Psoas muscle (tissue), 8 donors: ENCODE measurements around the gene CLPTM1. TPM values are rescaled to one million over a fixed set of nuclear protein-coding genes. Genes with fewer than 3 reads are reported as not detected.
A peak's percentile ranks its signal among the peaks of the same experiment; 100 is the strongest.

Experiments used
- ATAC-seq, 4 donors: fragments of 200-7000 bp; cut with Tn5 transposase; one replicate each; pipeline ENCODE4 v1.9.1; 2020; ENCODE audit warnings: moderate library complexity in 3 of 4, mild to moderate bottlenecking in 2 of 4
- DNase-seq, 2 donors: peaks; one replicate each; pipeline ENCODE4 v3.0.0-alpha.2; 2020
- H3K27ac ChIP-seq: fragments of 200-600 bp; one replicate; pipeline ENCODE4 v1.8.0; 2022
- H3K27me3 ChIP-seq, 3 donors: fragments of 200-600 bp in 1 of 3; one replicate each; pipeline versions ENCODE4 v1.6.1 to v1.8.0; 2013 to 2022; ENCODE audit warnings: low read length in 2 of 3, mild to moderate bottlenecking in 2 of 3, moderate library complexity in 1 of 3; ENCODE audit not compliant: insufficient read depth in 3 of 3
- H3K36me3 ChIP-seq, 2 donors: fragments of 200-600 bp in 1 of 2; one replicate each; pipeline versions ENCODE4 v1.6.1 to v1.8.0; 2013 to 2022; ENCODE audit warnings: low read depth in 1 of 2, mild to moderate bottlenecking in 1 of 2, moderate library complexity in 1 of 2; ENCODE audit not compliant: insufficient read depth in 1 of 2
- H3K4me1 ChIP-seq: fragments of 200-600 bp; one replicate; pipeline ENCODE4 v1.8.0; 2022
- H3K4me3 ChIP-seq: fragments of 200-600 bp; one replicate; pipeline ENCODE4 v1.8.0; 2022; ENCODE audit warnings: mild to moderate bottlenecking
- H3K9me3 ChIP-seq: fragments of 200-600 bp; one replicate; pipeline ENCODE4 v1.8.0; 2022
- CTCF ChIP-seq: fragments of 200-600 bp; IDR thresholded peaks from one replicate; pipeline ENCODE4 v1.8.0; 2022; ENCODE audit warnings: antibody characterized with exemption
- WGBS, 3 donors: extraction: QIAGEN DNeasy Blood & Tissue Kit; methylation state at CpG; one replicate each; pipeline versions ENCODE4 v1.1.6 to v1.1.7; 2013; 5-methylcytosine and 5-hydroxymethylcytosine counted together
- intact Hi-C, 2 donors: fragments of 100-400 bp; cut with DNase I; formaldehyde crosslinking; loops; one replicate each; pipeline versions ENCODE4 v1.11.0 to v1.14.2; 2022
- polyA plus RNA-seq, 3 donors: library from polyadenylated mRNA; stranded (reverse); fragments of 200-250 nt; gene quantifications; one replicate each; pipeline ENCODE4 v1.2.3, GENCODE V29; 2013
- total RNA-seq, 4 donors: library from RNA; stranded (reverse); fragmentation: NEBNext Ultra II Directional in 2 of 4; extraction: Animal tissue kit (Norgen Biotek cat#: 25700) in 2 of 4; gene quantifications; one replicate each; pipeline versions ENCODE4 v1.2.1 to v1.2.4, GENCODE V29; 2021 to 2023
- donor health status: healthy with polysubstance abuse.
- donor health status: DM: no; HTN: no; CAD: no; lungs with moderate emphysema.
- donor health status: Bipolar disorder and iron deficiency.
- donor health status: healthy.
- donor health status: DM: yes; HTN: yes; CAD: no.
- donor health status: DM: no; HTN: no; CAD: no.
- donor health status: DM: no; HTN: no; CAD: no.
- donor health status: DM: yes; HTN: yes; CAD: no.

CLPTM1 gene
- total and polyA plus RNA-seq, 7 donors, result 77.7 to 129 (median 90.1) TPM

- no peak for TF ChIP-seq CTCF
- Histone ChIP-seq H3K27ac (no peak overlapping the region), H3K27me3 (no peaks in the 10 kb centered on the region), H3K4me3 (no peak overlapping the region), H3K36me3 (peaks cover 8 to 65% of the 10 kb centered on the region in 2 donors), H3K9me3 (no peaks in the 10 kb centered on the region), H3K4me1 (no peaks in the 10 kb centered on the region)
- intact Hi-C loops, result no loop called here
- no peak for ATAC-seq
- 92 to 94% (median 92%) methylated on average over 11 to 12 of the region's 12 CpGs for WGBS, 3 donors
- DNase-seq, result no peak
These were observed 35.8 kb downstream of the CLPTM1 start for GRCh38 chr19:44990966-44991365.

DNA sequence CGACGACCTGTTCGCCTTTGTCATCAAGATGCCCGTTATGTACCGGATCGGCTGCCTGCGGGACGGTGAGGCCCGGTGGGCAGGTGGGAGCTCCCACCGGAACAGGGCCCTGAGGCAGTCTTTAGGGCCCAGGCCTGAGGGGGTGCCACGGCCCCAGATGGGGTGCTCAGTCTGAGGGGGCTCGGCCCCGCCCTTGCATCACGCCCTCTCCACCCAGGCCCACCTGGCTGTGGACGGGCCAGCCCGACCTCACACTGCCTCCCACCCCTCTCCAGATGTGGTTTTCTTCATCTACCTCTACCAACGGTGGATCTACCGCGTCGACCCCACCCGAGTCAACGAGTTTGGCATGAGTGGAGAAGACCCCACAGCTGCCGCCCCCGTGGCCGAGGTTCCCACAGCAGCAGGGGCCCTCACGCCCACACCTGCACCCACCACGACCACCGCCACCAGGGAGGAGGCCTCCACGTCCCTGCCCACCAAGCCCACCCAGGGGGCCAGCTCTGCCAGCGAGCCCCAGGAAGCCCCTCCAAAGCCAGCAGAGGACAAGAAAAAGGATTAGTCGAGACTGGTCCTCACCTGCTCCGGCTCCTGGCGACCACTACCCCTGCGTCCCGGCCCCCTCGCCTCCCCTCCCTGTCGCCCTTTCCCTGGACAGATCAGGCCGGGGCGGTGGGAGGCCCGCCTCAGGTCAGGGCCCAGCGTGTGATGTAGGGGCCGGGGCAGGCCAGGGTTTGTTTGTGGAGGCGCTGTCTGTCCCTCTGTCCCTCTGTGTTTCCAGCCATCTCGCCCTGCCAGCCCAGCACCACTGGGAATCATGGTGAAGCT, 37.4 kb downstream of the CLPTM1 start:
- intact Hi-C loops, result no loop called here

DNA sequence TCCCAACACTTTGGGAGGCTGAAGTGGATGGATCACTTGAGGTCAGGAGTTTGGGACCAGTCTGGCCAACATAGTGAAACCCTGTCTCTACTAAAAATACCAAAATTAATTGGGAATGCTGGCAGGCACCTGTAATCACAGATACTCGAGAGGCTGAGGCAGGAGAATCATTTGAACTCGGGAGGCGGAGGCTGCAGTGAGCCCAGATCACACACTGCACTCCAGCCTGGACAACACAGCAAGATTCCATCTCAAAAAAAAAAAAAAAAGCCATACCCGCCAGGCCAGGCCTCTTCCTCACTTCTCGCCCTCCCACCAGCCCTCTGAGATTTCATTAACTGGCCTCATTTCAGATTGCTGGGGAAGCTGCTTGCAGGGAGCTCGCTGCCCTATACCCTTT, 38.3 kb downstream of the CLPTM1 start:
- Histone ChIP-seq H3K27ac (no peak overlapping the region), H3K4me1 (no peaks in the 10 kb centered on the region), H3K9me3 (no peaks in the 10 kb centered on the region), H3K4me3 (no peak overlapping the region), H3K27me3 (no peaks in the 10 kb centered on the region), H3K36me3 (peaks cover 6 to 40% of the 10 kb centered on the region in 2 donors)
- no peak for TF ChIP-seq CTCF
- ATAC-seq, result no peak
- intact Hi-C loops, result no loop called here
- 55 to 80% (median 59%) methylated on average over 6 of the region's 6 CpGs for WGBS, 3 donors
- no peak for DNase-seq

More for the DNA sequence above, 37.4 kb downstream of the CLPTM1 start:
- Histone ChIP-seq H3K36me3 (peaks cover 6 to 50% of the 10 kb centered on the region in 2 donors), H3K27me3 (no peaks in the 10 kb centered on the region), H3K4me3 (no peak overlapping the region), H3K9me3 (no peaks in the 10 kb centered on the region), H3K27ac (no peak overlapping the region), H3K4me1 (no peaks in the 10 kb centered on the region)
- no peak for TF ChIP-seq CTCF
- DNase-seq (no peak), ATAC-seq (no peak)
- 84 to 89% (median 89%) methylated on average over 36 to 44 of the region's 44 CpGs for WGBS, 3 donors

DNA sequence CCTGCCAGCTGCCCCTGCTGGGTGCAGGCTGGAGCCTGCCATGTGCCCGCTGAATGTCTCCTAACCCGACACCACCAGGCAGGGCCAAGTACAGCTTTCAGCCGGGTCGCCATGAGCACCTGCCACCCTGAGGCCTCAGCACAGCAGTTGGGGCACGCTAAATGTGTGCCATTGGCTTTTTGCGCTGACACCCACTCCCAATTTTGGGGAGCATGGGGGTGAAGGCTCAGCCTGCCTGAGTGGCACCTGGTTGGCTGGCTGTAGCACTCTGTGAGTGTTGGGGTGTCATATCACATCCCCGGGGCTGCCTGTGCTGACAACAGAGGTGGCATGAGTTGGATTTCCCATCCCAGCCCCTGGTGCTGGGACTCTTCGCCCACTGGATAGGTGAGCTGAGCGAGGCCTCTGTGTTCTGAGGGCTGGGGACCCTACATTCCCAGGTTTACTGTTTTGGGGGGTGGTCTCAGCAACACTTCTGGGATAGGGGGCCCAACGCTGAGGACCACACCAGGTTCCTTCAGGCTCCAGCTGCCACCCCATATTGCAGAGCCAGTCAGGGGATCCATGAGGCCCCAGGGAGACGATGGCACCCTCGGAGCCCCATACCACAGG, 38.9 kb downstream of the CLPTM1 start:
- peak in 2 of 4 donors; percentile 19 to 44 for ATAC-seq
- 61 to 72% (median 61%) methylated on average over 12 of the region's 12 CpGs for WGBS, 3 donors
- Histone ChIP-seq H3K27ac (no peak overlapping the region), H3K4me1 (no peaks in the 10 kb centered on the region), H3K27me3 (no peaks in the 10 kb centered on the region), H3K36me3 (peaks cover 6 to 35% of the 10 kb centered on the region in 2 donors), H3K4me3 (no peak overlapping the region), H3K9me3 (no peaks in the 10 kb centered on the region)
- DNase-seq, result no peak
- intact Hi-C loops, result no loop called here
- TF ChIP-seq CTCF, result no peak
